Ovary (tissue), 3 donors: ENCODE measurements around the gene CCNL1.

ENCODE experiments used
- EP300 ChIP-seq: sonication (generic); formaldehyde crosslinking; IDR thresholded peaks from one replicate; pipeline ENCODE4 v1.6.1; 2017; ENCODE audit warnings: antibody characterized with exemption
- TF ChIP-seq, protein P1 (sequence below), 3 donors: fragments of 450-650 bp in 2 of 3; fragments of 200-600 bp in 1 of 3; IDR thresholded peaks; one replicate each; pipeline versions ENCODE4 v1.5.1 to v1.8.0; 2016 to 2022; ENCODE audit warnings: antibody characterized with exemption in 3 of 3, mild to moderate bottlenecking in 1 of 3
- donor health status: DM: no; HTN: no; CAD: no.

DNA sequence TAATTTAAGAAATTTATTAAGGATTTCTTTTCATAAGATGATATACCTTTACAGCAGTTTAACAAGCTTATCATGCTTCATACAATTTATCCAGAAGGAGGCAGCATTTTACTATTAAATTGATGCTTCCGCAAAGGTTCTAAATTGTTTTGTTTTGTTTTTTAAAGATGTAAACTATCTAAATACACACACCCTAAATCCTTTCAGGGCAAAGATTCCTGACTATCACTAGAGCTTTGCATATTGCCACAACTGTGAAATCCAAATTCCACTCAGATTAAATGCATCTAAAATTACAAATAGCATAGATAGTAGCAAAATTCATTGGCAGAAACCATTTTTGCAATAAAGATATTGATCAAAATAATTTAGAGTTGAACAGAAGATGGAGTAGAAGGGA is 44.5 kb upstream of the CCNL1 start:
- TF ChIP-seq, protein P1, sequence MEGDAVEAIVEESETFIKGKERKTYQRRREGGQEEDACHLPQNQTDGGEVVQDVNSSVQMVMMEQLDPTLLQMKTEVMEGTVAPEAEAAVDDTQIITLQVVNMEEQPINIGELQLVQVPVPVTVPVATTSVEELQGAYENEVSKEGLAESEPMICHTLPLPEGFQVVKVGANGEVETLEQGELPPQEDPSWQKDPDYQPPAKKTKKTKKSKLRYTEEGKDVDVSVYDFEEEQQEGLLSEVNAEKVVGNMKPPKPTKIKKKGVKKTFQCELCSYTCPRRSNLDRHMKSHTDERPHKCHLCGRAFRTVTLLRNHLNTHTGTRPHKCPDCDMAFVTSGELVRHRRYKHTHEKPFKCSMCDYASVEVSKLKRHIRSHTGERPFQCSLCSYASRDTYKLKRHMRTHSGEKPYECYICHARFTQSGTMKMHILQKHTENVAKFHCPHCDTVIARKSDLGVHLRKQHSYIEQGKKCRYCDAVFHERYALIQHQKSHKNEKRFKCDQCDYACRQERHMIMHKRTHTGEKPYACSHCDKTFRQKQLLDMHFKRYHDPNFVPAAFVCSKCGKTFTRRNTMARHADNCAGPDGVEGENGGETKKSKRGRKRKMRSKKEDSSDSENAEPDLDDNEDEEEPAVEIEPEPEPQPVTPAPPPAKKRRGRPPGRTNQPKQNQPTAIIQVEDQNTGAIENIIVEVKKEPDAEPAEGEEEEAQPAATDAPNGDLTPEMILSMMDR (IDR thresholded peaks at IDR 0.05): no peak
- no peak for TF ChIP-seq EP300
